AG04449 (cell line): ENCODE results near the gene GLMP.

Experiments
- CTCF ChIA-PET: fragments of 350-600 bp; formaldehyde crosslinking; extraction: SDS; loops from one replicate; lab custom pipeline; 2021; ENCODE audit warnings: antibody characterized with exemption; lab: Yijun Ruan, JAX
- POLR2A ChIA-PET: fragments of 400-600, 350-600 bp; formaldehyde crosslinking; extraction: SDS; loops from one replicate; lab custom pipeline; 2020; ENCODE audit warnings: antibody characterized with exemption, inconsistent platforms; lab: Yijun Ruan, JAX
- DNase-seq: peaks from one replicate; pipeline ENCODE4 v3.0.0-alpha.2; 2010; ENCODE audit warnings: low read depth, low spot score
- H3K4me3 ChIP-seq: 2 replicates; pipeline ENCODE4 v1.5.1; 2011; ENCODE audit warnings: low read depth, mild to moderate bottlenecking, control low read depth, low read length
- TF ChIP-seq, protein P1 (sequence below): IDR thresholded peaks from one replicate; pipeline ENCODE4 v1.5.1; 2011; ENCODE audit warnings: mild to moderate bottlenecking, moderate library complexity, low read length, control low read depth, inconsistent platforms; ENCODE audit not compliant: insufficient read depth; ENCODE audit errors: missing control alignments

The GLMP gene

DNA sequence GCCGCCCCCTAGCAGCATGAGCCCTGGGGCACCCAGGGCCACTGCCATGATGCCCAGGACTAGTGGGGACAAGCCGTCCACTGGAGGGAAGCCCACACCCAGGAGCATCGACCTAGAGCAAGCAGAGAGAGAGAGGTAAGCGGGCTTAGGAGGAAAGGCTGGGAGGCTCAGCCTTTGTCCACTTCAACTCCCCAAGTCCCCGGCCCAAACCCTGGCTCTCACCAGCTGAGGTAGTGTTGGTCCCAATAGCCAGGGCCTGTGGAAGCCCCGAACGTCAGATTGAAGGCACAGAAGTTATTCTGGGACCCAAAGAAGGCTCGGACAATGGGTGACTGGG lies 2.4 kb downstream of the GLMP start:
- POLR2A ChIA-PET: no interaction called here
- DNase-seq: no peak
- no peak overlapping the region for H3K4me3 ChIP-seq
- TF ChIP-seq, protein P1, sequence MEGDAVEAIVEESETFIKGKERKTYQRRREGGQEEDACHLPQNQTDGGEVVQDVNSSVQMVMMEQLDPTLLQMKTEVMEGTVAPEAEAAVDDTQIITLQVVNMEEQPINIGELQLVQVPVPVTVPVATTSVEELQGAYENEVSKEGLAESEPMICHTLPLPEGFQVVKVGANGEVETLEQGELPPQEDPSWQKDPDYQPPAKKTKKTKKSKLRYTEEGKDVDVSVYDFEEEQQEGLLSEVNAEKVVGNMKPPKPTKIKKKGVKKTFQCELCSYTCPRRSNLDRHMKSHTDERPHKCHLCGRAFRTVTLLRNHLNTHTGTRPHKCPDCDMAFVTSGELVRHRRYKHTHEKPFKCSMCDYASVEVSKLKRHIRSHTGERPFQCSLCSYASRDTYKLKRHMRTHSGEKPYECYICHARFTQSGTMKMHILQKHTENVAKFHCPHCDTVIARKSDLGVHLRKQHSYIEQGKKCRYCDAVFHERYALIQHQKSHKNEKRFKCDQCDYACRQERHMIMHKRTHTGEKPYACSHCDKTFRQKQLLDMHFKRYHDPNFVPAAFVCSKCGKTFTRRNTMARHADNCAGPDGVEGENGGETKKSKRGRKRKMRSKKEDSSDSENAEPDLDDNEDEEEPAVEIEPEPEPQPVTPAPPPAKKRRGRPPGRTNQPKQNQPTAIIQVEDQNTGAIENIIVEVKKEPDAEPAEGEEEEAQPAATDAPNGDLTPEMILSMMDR: no peak
- CTCF ChIA-PET: interaction anchor here (1.7 kb wide), 1 partner anchor 13 kb away, joined by 5 read pairs; no protein-coding TSS in a partner anchor

DNA sequence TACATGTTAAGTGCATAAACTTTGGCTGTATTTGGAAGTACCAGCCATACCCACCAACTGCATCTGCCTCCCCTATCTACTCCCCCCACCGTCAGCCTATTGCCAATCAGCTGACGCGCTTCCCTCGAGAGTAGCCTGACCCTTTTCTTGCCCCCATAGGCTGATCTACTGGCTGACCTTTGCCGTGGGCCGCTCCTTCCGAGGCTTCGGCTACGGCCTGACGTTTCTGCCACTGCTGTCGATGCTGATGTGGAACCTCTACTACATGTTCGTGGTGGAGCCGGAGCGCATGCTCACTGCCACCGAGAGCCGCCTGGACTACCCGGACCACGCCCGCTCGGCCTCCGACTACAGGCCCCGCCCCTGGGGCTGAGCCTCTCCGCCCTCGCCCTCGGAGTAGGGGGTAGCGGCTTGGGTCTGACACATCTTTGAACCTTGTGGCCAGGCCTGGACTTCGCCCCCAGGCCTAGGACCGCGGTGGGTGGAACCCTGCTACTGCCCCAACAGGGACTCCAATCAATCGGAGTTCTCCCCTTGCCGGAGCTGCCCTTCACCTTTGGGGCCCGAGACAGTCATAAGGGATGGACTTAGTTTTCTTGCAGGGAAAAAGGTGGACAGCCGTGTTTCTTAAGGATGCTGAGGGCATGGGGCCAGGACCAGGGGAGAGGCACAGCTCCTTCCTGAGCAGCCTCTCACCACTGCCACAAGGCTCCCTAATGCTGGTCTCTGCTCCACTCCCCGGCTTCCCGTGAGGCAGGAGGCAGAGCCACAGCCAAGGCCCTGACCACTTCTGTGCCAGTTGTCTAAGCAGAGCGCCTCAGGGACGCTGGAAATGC lies 4.0 kb downstream of the GLMP start:
- ChIA-PET POLR2A (interaction anchor here (1.8 kb wide), 1 partner anchor 8 kb away, joined by 8 read pairs; the partner anchor contains the start of gene SMG5), CTCF (no interaction called here)
- TF ChIP-seq, protein P1: no peak
- DNase-seq: no peak
- H3K4me3 ChIP-seq: peak overlapping the region; percentile 70

DNA sequence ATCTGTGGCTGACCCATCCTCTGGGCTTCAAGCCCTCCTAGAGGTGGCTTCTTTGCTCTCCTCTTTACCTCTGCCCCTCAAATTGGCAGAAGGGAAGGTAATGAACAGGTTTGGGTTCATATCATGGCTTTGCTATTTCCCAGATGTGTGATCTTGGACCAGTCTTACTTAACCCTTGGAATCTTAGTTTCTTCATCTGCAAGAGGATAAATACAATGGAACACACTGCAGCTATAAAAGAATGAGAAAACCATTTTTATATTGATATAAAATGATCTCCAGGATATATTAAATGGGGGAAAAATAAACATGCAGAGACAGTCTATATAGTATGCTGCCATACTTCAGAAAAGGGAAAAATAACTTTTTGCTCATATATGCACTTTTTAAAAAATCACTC lies 5.6 kb downstream of the GLMP start:
- TF ChIP-seq, protein P1: no peak
- POLR2A ChIA-PET: interaction anchor here (0.6 to 1.1 kb wide), 2 partner anchors 9 to 14 kb away, joined by 3 read pairs; no protein-coding TSS in a partner anchor
- no peak for DNase-seq
- H3K4me3 ChIP-seq: no peak overlapping the region
- CTCF ChIA-PET: interaction anchor here (0.9 kb wide), 1 partner anchor 70 kb away, joined by 4 read pairs; no protein-coding TSS in a partner anchor

DNA sequence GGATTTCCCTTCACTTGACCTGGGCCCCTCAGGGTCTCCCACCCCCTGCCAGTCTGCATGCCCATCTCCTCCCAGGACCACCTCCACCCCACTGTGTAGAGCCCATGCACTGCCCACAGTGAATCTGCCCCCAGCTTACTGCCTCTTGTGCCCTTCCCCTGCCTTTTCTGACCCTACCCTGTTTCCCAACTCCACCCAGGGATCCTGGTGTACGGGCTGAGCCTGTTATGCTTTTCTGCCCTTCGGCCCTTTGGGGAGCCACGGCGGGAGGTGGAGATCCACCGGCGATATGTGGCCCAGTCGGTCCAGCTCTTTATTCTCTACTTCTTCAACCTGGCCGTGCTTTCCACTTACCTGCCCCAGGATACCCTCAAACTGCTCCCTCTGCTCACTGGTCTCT lies 9.4 kb downstream of the GLMP start:
- TF ChIP-seq, protein P1: no peak
- ChIA-PET POLR2A (interaction anchor here (0.6 to 1.2 kb wide), 2 partner anchors 11 to 69 kb away, joined by 4 to 6 read pairs; no protein-coding TSS in a partner anchor), CTCF (interaction anchor here (1.2 to 1.6 kb wide), 3 partner anchors 33 to 61 kb away, joined by 3 to 4 read pairs (median 3); no protein-coding TSS in a partner anchor)
- no peak for DNase-seq
- H3K4me3 ChIP-seq: no peak overlapping the region

DNA sequence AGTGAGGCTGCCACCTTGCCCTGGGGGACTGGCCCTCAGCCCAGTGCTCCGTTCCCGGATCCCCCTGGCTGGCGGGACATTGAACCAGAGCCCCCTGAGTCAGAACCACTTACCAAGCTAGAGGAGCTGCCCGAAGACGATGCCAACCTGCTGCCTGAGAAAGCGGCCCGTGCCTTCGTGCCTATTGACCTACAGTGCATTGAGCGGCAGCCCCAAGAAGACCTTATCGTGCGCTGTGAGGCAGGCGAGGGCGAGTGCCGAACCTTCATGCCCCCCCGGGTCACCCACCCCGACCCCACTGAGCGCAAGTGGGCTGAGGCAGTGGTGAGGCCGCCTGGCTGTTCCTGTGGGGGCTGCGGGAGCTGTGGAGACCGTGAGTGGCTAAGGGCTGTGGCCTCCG lies 10.0 kb downstream of the GLMP start:
- no peak for DNase-seq
- POLR2A ChIA-PET: interaction anchor here (0.6 to 1.2 kb wide), 3 partner anchors 10 to 68 kb away, joined by 4 to 6 read pairs (median 4); no protein-coding TSS in a partner anchor
- TF ChIP-seq, protein P1: no peak
- CTCF ChIA-PET: interaction anchor here (1.2 to 1.6 kb wide), 3 partner anchors 34 to 60 kb away, joined by 3 to 4 read pairs (median 3); no protein-coding TSS in a partner anchor
- no peak overlapping the region for H3K4me3 ChIP-seq

DNA sequence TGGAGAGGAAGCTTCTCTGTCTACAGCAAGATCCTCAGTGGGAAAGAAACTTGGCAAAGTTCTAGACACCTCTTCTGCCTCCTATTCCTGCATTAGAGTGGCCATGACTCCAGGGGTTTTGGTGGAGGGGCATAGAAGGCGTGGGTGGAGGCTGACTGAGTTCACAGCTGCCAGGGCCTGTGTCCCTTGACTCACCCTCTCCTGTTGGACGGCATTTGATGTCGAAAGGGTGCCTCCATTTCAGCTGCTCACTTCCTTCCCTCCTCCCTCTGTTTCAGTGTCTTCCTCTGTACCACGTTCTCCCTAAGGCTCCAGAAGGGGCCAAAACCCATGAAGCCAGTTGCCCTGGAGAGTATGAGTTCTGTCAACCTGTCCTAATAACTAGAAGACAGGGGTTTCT lies 10.7 kb downstream of the GLMP start:
- CTCF ChIA-PET: interaction anchor here (1.2 kb wide), 2 partner anchors 35 to 60 kb away, joined by 3 read pairs; no protein-coding TSS in a partner anchor
- TF ChIP-seq, protein P1: no peak
- POLR2A ChIA-PET: interaction anchor here (1.1 to 1.2 kb wide), 2 partner anchors 10 to 12 kb away, joined by 4 read pairs; no protein-coding TSS in a partner anchor
- DNase-seq: no peak
- H3K4me3 ChIP-seq: no peak overlapping the region
